Measurements from ENCODE around the gene CSNK1G3. TPM values are rescaled to one million over a fixed set of nuclear protein-coding genes. Genes with fewer than 3 reads are reported as not detected.
A peak's percentile ranks its signal among the peaks of the same experiment; 100 is the strongest.

Gene CSNK1G3
- total and polyA plus RNA-seq, 2 donors (not counting 1 experiment from before 2014, with no cell fraction given) = 31.9 to 57.0 TPM

- Histone ChIP-seq H2AFZ (ENCODE audit: low read length) (no peak overlapping the region), H3K9ac (ENCODE audit: insufficient read depth, low read length) (no peak overlapping the region), H3K79me2 (ENCODE audit: control insufficient read depth, insufficient read depth, low read length) (no peaks in the 10 kb centered on the region), H3K36me3 (ENCODE audit: control insufficient read depth, insufficient read depth, low read length) (no peaks in the 10 kb centered on the region), H3K27ac (ENCODE audit: insufficient read depth, low read length) (no peak overlapping the region), H3K4me2 (ENCODE audit: extremely low read depth, insufficient read depth, low read length) (no peak overlapping the region), H4K20me1 (ENCODE audit: control insufficient read depth, extremely low read depth, insufficient read depth, low read length) (no peaks in the 10 kb centered on the region), H3K9me3 (ENCODE audit: control insufficient read depth, insufficient read depth, low read depth, low read length) (no peaks in the 10 kb centered on the region), H3K27me3 (ENCODE audit: control insufficient read depth, insufficient read depth, low read length) (no peaks in the 10 kb centered on the region), H3K4me1 (ENCODE audit: control insufficient read depth, extremely low read depth, insufficient read depth, low read length) (no peaks in the 10 kb centered on the region), H3K4me3 (replicated peaks in 1 of 4; ENCODE audit: control extremely low read depth in 1 of 4, insufficient read depth in 1 of 4, low read depth in 3 of 4, low read length in 4 of 4) (no peak overlapping the region)
- DNase-seq (ENCODE audit: low read depth in 2 of 2) = peak; percentile 12 to 21
- no peak for TF ChIP-seq EZH2 (IDR thresholded peaks at IDR 0.05; ENCODE audit: low read length, missing control alignments)
- no peak for TF ChIP-seq CTCF (conservative IDR thresholded peaks at IDR 0.05 in 1 of 2, IDR thresholded peaks at IDR 0.05 in 1 of 2; ENCODE audit: low read depth in 1 of 2, low read length in 2 of 2)
Observed at GRCh38 chr5:123585871-123586270, 73.9 kb downstream of the CSNK1G3 start.

- Histone ChIP-seq H3K4me1 (ENCODE audit: control insufficient read depth, extremely low read depth, insufficient read depth, low read length) (no peaks in the 10 kb centered on the region), H3K9me3 (ENCODE audit: control insufficient read depth, insufficient read depth, low read depth, low read length) (no peaks in the 10 kb centered on the region), H3K79me2 (ENCODE audit: control insufficient read depth, insufficient read depth, low read length) (no peaks in the 10 kb centered on the region), H3K27ac (ENCODE audit: insufficient read depth, low read length) (no peak overlapping the region), H3K36me3 (ENCODE audit: control insufficient read depth, insufficient read depth, low read length) (no peaks in the 10 kb centered on the region), H3K27me3 (ENCODE audit: control insufficient read depth, insufficient read depth, low read length) (no peaks in the 10 kb centered on the region), H4K20me1 (ENCODE audit: control insufficient read depth, extremely low read depth, insufficient read depth, low read length) (no peaks in the 10 kb centered on the region), H2AFZ (ENCODE audit: low read length) (no peak overlapping the region), H3K9ac (ENCODE audit: insufficient read depth, low read length) (no peak overlapping the region), H3K4me3 (replicated peaks in 1 of 4; ENCODE audit: control extremely low read depth in 1 of 4, insufficient read depth in 1 of 4, low read depth in 3 of 4, low read length in 4 of 4) (no peak overlapping the region), H3K4me2 (ENCODE audit: extremely low read depth, insufficient read depth, low read length) (no peak overlapping the region)
- TF ChIP-seq EZH2 (IDR thresholded peaks at IDR 0.05; ENCODE audit: low read length, missing control alignments) = no peak
- TF ChIP-seq CTCF (conservative IDR thresholded peaks at IDR 0.05 in 1 of 2, IDR thresholded peaks at IDR 0.05 in 1 of 2; ENCODE audit: low read depth in 1 of 2, low read length in 2 of 2) = no peak
- no peak for DNase-seq (ENCODE audit: low read depth in 2 of 2)
Observed at GRCh38 chr5:123594434-123594833, 82.5 kb downstream of the CSNK1G3 start.

GRCh38 chr5:123597018-123597417 lies 85.0 kb downstream of the CSNK1G3 start:
- no peak overlapping the region for H3K4me2 ChIP-seq (ENCODE audit: extremely low read depth, insufficient read depth, low read length)
- no peaks in the 10 kb centered on the region for H3K9me3 ChIP-seq (ENCODE audit: control insufficient read depth, insufficient read depth, low read depth, low read length)
- H3K79me2 ChIP-seq (ENCODE audit: control insufficient read depth, insufficient read depth, low read length) = no peaks in the 10 kb centered on the region
- TF ChIP-seq CTCF (conservative IDR thresholded peaks at IDR 0.05 in 1 of 2, IDR thresholded peaks at IDR 0.05 in 1 of 2; ENCODE audit: low read depth in 1 of 2, low read length in 2 of 2) (no peak), EZH2 (IDR thresholded peaks at IDR 0.05; ENCODE audit: low read length, missing control alignments) (no peak)
- H2AFZ ChIP-seq (ENCODE audit: low read length) = no peak overlapping the region
- H3K27me3 ChIP-seq (ENCODE audit: control insufficient read depth, insufficient read depth, low read length) = no peaks in the 10 kb centered on the region
- H3K27ac ChIP-seq (ENCODE audit: insufficient read depth, low read length) = no peak overlapping the region
- H3K4me1 ChIP-seq (ENCODE audit: control insufficient read depth, extremely low read depth, insufficient read depth, low read length) = no peaks in the 10 kb centered on the region
- H3K4me3 ChIP-seq (replicated peaks in 1 of 4; ENCODE audit: control extremely low read depth in 1 of 4, insufficient read depth in 1 of 4, low read depth in 3 of 4, low read length in 4 of 4) = no peak overlapping the region
- H4K20me1 ChIP-seq (ENCODE audit: control insufficient read depth, extremely low read depth, insufficient read depth, low read length) = no peaks in the 10 kb centered on the region
- no peak for DNase-seq (ENCODE audit: low read depth in 2 of 2)
- no peaks in the 10 kb centered on the region for H3K36me3 ChIP-seq (ENCODE audit: control insufficient read depth, insufficient read depth, low read length)
- no peak overlapping the region for H3K9ac ChIP-seq (ENCODE audit: insufficient read depth, low read length)

Data from fibroblast of lung (primary cell).